NCI-H748 (cell line): ENCODE data around the gene USHBP1.
A peak's percentile ranks its signal among the peaks of the same experiment; 100 is the strongest.

ENCODE experiments used
- DNase-seq: peaks from one replicate; lab custom pipeline; 2025; ENCODE audit not compliant: unreplicated experiment; lab: John Stamatoyannopoulos, UW

USHBP1 gene

DNA sequence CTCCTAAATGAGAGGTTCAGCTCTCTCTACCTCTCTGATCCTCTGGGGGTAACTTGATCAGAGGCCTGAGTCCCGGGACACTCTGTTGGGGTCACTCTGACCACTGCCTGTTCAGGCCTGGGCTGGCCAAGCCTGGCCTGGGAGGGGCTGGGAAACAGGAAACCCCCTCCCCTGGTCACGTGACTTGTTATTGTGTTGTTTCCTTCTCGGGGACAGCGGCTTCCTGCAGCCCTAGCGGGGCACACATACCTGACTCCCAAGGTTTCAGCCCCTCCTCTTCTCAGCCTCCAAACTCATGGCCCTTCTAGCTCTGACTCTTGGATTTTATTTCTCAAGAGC, at the start of gene USHBP1:
USHBP1 (minus strand) TSS at position 105 of the 339 bp plus-strand sequence. CDS start 446 bp downstream, outside the sequence.
- no peak for DNase-seq

- no peak for DNase-seq
These were observed 49.6 kb upstream of the USHBP1 start for GRCh38 chr19:17314007-17314593.

GRCh38 chr19:17312189-17313113, 47.9 kb upstream of the USHBP1 start:
- no peak for DNase-seq

GRCh38 chr19:17311455-17312188, 47.1 kb upstream of the USHBP1 start:
- no peak for DNase-seq

- DNase-seq, result no peak
These were observed 45.5 kb upstream of the USHBP1 start for GRCh38 chr19:17309965-17310461.

GRCh38 chr19:17309198-17309964, 44.8 kb upstream of the USHBP1 start, which contains the start of gene DDA1:
DDA1 (plus strand) TSS chr19:17309563; CDS start chr19:17309655, 92 bp downstream.
- DNase-seq, result peak; percentile 99

- DNase-seq, result no peak
These were observed 43.4 kb upstream of the USHBP1 start for GRCh38 chr19:17307876-17308377.

GRCh38 chr19:17306285-17306714, 41.8 kb upstream of the USHBP1 start:
- peak; percentile 42 for DNase-seq

DNA sequence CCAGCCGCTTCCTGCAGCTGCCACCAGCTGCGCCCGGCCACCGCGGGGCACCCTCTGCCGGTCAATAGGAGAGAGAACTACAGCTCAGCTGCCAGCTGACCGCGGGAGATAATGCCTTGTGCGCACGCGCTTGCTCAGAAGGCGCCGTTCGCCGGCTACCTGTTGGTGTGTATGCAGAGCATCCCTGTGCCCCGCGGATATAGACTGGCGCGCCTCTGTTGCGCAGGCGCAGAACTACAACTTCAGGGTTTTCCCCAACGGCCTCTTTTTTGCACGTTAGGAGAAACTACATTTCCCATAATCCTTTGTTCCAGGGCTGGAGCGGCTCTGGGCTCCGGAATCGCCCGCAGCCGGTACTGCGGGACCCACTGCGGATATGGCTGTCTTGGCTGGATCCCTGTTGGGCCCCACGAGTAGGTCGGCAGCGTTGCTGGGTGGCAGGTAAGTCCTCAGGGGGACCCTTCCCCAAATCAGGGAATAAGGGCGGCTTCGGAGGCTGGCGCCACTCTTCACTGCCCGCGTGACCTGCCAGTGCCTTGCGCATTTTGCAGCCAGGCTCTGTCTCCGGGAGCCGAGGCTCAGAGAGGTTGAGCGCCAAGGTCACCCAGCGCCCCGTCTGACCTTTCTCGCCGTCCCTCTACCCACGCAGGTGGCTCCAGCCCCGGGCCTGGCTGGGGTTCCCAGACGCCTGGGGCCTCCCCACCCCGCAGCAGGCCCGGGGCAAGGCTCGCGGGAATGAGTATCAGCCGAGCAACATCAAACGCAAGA, 41.2 kb upstream of the USHBP1 start, which contains the start of gene MRPL34:
MRPL34 (plus strand) TSS at position 356 of the 768 bp plus-strand sequence; CDS start at position 377, 21 bp downstream.
- DNase-seq, result peak; percentile 99

DNA sequence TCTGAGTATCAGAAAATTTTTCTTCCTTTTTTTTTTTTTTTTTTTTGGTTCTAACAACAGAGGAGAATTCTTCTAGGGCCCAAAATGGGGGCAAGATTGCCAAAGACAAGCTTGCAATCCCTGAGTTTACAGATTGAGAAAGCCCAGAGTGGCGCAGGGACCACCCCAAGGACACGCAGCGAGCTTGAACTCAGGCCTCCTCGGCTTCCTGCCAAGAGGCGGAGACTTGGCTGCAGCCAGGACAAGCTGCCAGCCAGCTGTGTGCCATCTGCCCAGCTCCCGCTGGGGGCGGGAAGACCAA, 40.6 kb upstream of the USHBP1 start:
- DNase-seq, result no peak

DNA sequence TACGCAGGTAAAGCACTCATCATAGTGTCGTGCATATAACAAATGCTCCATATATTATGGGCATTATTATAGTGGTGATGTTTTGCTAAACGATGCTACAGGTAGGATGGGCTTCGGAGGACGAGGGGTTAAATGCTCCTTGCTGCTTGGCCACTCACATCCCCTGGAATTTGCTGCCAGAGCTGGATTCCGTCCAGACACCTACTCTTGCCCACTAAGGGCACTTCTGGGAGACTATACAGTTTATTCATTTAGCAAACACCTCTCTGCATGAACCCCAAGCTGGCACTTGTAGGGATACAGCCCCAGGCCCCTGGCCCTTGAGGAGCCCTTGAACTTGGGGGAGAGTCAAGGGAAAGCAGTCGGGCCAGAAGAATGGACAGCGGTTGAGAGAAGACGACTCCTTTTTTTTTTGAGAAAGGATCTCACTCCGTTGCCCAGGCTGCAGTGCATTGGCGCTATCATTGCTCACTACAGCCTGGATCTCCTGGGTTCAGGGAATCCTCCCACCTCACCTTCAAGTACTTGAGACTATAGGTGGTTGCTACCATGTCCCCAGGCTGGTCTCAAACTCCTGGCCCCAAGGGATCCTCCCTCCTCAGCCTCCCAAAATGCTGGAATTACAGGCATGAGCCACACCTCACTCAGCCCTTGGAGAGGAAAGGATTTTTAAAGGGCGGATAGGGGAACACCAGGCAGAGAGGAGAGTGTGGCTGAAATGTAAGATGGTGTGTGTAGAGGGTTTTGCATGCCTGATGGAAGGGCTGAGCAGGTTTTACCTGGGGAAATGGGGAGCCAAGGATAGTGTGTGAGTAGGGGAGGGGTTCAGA, 40.1 kb upstream of the USHBP1 start:
- DNase-seq, result no peak

DNA sequence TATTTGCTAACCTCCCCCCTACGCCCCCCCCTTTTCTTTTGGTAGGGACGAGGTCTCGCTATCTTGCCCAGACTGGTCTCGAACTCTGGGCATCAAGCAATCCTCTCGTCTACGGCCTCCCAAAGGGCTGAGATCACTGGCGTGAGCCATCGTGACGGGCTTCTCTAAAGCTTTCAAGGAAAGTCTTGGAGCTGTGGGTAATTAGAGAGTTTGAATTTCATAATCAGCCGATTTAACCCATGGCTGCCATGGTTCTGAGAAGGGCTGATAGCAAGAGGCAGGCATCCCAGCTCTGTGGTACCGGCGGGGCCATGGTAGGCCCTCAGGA, 39.4 kb upstream of the USHBP1 start:
- no peak for DNase-seq

DNA sequence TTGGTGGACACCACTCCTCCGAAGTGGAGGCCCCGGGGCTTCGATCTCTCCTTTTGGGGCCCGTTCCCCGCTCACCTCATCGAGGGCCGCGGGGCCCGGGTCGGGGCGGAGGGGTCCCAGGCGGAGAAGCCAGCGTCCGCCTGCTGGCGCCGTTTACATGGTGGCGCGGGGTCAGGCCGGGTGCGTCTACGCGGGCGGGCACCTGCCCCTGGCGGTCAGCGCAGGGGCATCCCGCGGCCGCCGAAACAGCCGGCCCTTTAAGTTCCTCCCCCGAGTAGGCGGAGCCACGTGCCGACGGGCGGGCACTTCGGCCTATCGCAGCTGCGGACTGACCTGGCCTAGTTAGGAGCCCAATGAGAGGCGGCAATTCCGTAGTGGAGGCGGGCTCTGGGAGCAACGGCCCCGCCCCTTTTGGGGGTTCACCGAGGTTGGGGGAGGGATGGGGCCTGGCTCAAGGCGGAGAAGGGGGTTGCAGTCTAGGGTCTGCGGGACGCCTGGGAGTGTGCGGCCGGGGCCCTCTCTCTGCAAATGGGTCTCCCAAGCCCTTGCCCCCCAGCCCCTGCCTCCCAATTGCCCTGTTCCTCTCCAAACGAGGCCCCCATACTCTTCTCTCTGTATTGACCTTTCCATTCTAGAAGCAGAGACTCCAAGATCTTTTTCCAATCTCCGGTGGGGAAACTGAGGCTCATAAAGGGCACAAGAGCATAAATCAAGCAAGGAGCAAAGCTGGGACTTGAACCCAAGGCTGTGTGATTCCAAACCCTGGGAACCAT, 38.8 kb upstream of the USHBP1 start, which contains the start of gene ABHD8:
ABHD8 (minus strand) TSS at position 259 of the 773 bp plus-strand sequence. CDS start 1,809 bp downstream, outside the sequence.
- peak; percentile 94 for DNase-seq

GRCh38 chr19:17302391-17303166, 38.0 kb upstream of the USHBP1 start:
- DNase-seq, result no peak

- DNase-seq, result no peak
These were observed 36.6 kb upstream of the USHBP1 start for GRCh38 chr19:17300992-17301619.

DNA sequence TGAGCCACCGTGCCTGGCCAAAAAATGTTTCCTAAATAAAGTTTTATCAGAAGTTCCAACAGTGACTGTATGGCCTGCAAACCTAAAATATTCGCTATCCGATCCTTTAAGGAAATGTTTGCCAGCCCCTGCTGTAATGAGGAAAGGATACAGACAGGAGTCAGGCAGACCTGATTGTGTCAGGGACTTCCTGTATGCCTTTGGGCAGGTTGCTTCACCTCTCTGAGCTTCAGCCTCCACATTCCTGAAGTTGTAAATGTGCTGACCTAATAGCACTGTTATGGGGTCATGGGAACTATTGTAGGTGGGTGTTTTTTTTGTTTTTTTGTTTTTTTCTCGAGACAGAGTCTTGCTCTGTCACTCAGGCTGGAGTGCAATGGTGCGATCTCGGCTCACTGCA, 32.4 kb upstream of the USHBP1 start:
- DNase-seq, result no peak

DNA sequence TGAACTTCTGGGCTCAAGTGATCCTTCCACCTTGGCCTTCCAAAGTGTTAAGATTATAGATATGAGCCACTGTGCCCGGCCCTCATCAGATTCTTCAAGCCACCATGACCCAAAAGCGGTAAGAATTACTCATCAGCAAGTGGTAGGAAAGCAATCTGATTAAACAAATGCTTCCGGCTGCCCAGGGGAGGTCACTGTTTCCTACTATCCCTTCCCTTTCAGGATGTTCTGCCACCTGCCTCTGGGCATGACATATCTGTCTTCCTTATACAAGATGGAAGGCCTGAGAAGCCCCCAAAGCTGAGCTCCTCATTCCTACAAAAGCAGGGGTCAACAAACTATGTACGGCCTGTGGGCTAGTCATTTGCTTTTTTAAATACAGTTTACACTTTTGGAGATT, 31.7 kb upstream of the USHBP1 start:
- DNase-seq, result no peak
